ENCODE measurements around the gene ACAP3.

GRCh38 chr1:1327291-1327690 is 19.6 kb upstream of the ACAP3 start:
- TF ChIP-seq JUND (IDR thresholded peaks at IDR 0.05) (no peak), RAD21 (IDR thresholded peaks at IDR 0.05) (no peak), CTCF (IDR thresholded peaks at IDR 0.05; ENCODE audit: low read depth, low read length, missing input control) (no peak), SP1 (IDR thresholded peaks at IDR 0.05) (no peak), TAF1 (conservative IDR thresholded peaks at IDR 0.05) (no peak), YY1 (IDR thresholded peaks at IDR 0.05) (no peak), EGR1 (IDR thresholded peaks at IDR 0.05; ENCODE audit: low read depth in 2 of 2) (no peak), MAX (IDR thresholded peaks at IDR 0.05) (no peak), GABPA (IDR thresholded peaks at IDR 0.05 in 1 of 2, conservative IDR thresholded peaks at IDR 0.05 in 1 of 2) (no peak), RXRA (IDR thresholded peaks at IDR 0.05) (no peak), ATF3 (IDR thresholded peaks at IDR 0.05) (no peak), NR2F2 (IDR thresholded peaks at IDR 0.05) (no peak)
- TF ChIP-seq, protein P1, sequence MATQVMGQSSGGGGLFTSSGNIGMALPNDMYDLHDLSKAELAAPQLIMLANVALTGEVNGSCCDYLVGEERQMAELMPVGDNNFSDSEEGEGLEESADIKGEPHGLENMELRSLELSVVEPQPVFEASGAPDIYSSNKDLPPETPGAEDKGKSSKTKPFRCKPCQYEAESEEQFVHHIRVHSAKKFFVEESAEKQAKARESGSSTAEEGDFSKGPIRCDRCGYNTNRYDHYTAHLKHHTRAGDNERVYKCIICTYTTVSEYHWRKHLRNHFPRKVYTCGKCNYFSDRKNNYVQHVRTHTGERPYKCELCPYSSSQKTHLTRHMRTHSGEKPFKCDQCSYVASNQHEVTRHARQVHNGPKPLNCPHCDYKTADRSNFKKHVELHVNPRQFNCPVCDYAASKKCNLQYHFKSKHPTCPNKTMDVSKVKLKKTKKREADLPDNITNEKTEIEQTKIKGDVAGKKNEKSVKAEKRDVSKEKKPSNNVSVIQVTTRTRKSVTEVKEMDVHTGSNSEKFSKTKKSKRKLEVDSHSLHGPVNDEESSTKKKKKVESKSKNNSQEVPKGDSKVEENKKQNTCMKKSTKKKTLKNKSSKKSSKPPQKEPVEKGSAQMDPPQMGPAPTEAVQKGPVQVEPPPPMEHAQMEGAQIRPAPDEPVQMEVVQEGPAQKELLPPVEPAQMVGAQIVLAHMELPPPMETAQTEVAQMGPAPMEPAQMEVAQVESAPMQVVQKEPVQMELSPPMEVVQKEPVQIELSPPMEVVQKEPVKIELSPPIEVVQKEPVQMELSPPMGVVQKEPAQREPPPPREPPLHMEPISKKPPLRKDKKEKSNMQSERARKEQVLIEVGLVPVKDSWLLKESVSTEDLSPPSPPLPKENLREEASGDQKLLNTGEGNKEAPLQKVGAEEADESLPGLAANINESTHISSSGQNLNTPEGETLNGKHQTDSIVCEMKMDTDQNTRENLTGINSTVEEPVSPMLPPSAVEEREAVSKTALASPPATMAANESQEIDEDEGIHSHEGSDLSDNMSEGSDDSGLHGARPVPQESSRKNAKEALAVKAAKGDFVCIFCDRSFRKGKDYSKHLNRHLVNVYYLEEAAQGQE (IDR thresholded peaks at IDR 0.05), result no peak
- TF ChIP-seq, protein P2, sequence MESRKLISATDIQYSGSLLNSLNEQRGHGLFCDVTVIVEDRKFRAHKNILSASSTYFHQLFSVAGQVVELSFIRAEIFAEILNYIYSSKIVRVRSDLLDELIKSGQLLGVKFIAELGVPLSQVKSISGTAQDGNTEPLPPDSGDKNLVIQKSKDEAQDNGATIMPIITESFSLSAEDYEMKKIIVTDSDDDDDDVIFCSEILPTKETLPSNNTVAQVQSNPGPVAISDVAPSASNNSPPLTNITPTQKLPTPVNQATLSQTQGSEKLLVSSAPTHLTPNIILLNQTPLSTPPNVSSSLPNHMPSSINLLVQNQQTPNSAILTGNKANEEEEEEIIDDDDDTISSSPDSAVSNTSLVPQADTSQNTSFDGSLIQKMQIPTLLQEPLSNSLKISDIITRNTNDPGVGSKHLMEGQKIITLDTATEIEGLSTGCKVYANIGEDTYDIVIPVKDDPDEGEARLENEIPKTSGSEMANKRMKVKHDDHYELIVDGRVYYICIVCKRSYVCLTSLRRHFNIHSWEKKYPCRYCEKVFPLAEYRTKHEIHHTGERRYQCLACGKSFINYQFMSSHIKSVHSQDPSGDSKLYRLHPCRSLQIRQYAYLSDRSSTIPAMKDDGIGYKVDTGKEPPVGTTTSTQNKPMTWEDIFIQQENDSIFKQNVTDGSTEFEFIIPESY (IDR thresholded peaks at IDR 0.05), result no peak

All from liver (tissue), 3 donors.